Measurements from ENCODE around the gene ARID3B. TPM values are rescaled to one million over a fixed set of nuclear protein-coding genes. Genes with fewer than 3 reads are reported as not detected.

ARID3B gene
- polyA plus RNA-seq, 2 of the 4 experiments (the other 2 are of a cell fraction) = 2.3 TPM

- ChIA-PET CTCF (no interaction called here), POLR2A (no interaction called here)
- Histone ChIP-seq H3K4me2 (peak overlapping the region; percentile 53; the same call in 2 of the 3 replicates), H3K4me3 (no peak overlapping the region), H3K9me3 (no peaks in the 10 kb centered on the region), H3K27ac (peak overlapping the region in 1 of 2 experiments; percentile 12; a peak in 1 of 6 replicates), H3K4me1 (peaks cover 15% of the 10 kb centered on the region)
- WGBS (ENCODE audit: missing lambda C conversion rate) = 21% methylated on average over 1 of the region's 1 CpG
- ATAC-seq = no peak
- FAIRE-seq = no peak
- TF ChIP-seq TP53 (CRISPR knock-in tag; IDR thresholded peaks at IDR 0.05) (no peak), CHD4 (IDR thresholded peaks at IDR 0.05; ENCODE audit: borderline replicate concordance) (no peak), E2F6 (IDR thresholded peaks at IDR 0.05; ENCODE audit: borderline replicate concordance, low read depth) (no peak), NPAS2 (CRISPR knock-in tag; IDR thresholded peaks at IDR 0.05; ENCODE audit: borderline replicate concordance) (no peak), REST (IDR thresholded peaks at IDR 0.05) (no peak), HES2 (IDR thresholded peaks at IDR 0.05) (no peak), POLR2AphosphoS2 (conservative IDR thresholded peaks at IDR 0.05; ENCODE audit: low read length) (no peak)
- no peak for DNase-seq (ENCODE audit: low read depth in 1 of 2, low spot score in 1 of 2)
These were observed 15.7 kb upstream of the ARID3B start for GRCh38 chr15:74525309-74525708.

GRCh38 chr15:74525945-74526344 is 15.1 kb upstream of the ARID3B start:
- peak overlapping the region in 1 of 2 experiments; percentile 12; a peak in 1 of 6 replicates for H3K27ac ChIP-seq
- no peak overlapping the region for H3K4me3 ChIP-seq
- DNase-seq (ENCODE audit: low read depth in 1 of 2, low spot score in 1 of 2) (peak in 1 of 2 experiments; percentile 45), ATAC-seq (peak; percentile 43 to 81; a peak in 4 of 6 replicates), FAIRE-seq (no peak)
- WGBS (ENCODE audit: missing lambda C conversion rate) = 23% methylated on average over 3 of the region's 3 CpGs
- CTCF ChIA-PET = interaction anchor here (1.1 kb wide), 1 partner anchor 153 kb away, joined by 3 read pairs; no protein-coding TSS in a partner anchor
- no peaks in the 10 kb centered on the region for H3K9me3 ChIP-seq
- H3K4me2 ChIP-seq = peak overlapping the region; percentile 53
- H3K4me1 ChIP-seq = peaks cover 18% of the 10 kb centered on the region
- TF ChIP-seq FOSL2 (IDR thresholded peaks at IDR 0.05) = no peak; the same call in 1 of the 2 replicates
- peak; percentile 90 for TF ChIP-seq FOSL2 (CRISPR knock-in tag; IDR thresholded peaks at IDR 0.05)
- no peak for TF ChIP-seq HES2 (IDR thresholded peaks at IDR 0.05)
- no peak for TF ChIP-seq RNF2 (IDR thresholded peaks at IDR 0.05; ENCODE audit: borderline replicate concordance, low read depth)
- peak; percentile 57 for TF ChIP-seq JUNB (IDR thresholded peaks at IDR 0.05)
- no peak for TF ChIP-seq TP53 (CRISPR knock-in tag; IDR thresholded peaks at IDR 0.05)
- TF ChIP-seq POLR2A (IDR thresholded peaks at IDR 0.05; ENCODE audit: low read length) = no peak
- TF ChIP-seq SREBF2 (IDR thresholded peaks at IDR 0.05) = no peak
- TF ChIP-seq HEYL (CRISPR knock-in tag; IDR thresholded peaks at IDR 0.05) = no peak
- TF ChIP-seq USF2 (IDR thresholded peaks at IDR 0.05) = 0 out of 2 replicates have a peak, but pooled peaks have one; percentile 30
- no peak for TF ChIP-seq BCL3 (IDR thresholded peaks at IDR 0.05)
- TF ChIP-seq HMGXB4 (CRISPR knock-in tag; IDR thresholded peaks at IDR 0.05; ENCODE audit: borderline replicate concordance) = no peak
- TF ChIP-seq TFCP2L1 (CRISPR knock-in tag; IDR thresholded peaks at IDR 0.05) = no peak
- TF ChIP-seq EHF (CRISPR knock-in tag; IDR thresholded peaks at IDR 0.05) = no peak
- no peak for TF ChIP-seq BHLHE40 (IDR thresholded peaks at IDR 0.05; ENCODE audit: low read depth, low read length)
- POLR2A ChIA-PET = no interaction called here

Data from A549 (cell line).